Ascending aorta (tissue), 2 donors: ENCODE data around the gene CDRT15L2. TPM values are rescaled to one million over a fixed set of nuclear protein-coding genes. Genes with fewer than 3 reads are reported as not detected.
"Not testable (repeated sequence)": the region's sequence is repeated elsewhere in the genome, so short reads cannot be mapped to it uniquely, and the experiment has no call there.

Source experiments
- DNase-seq, 2 donors: peaks; one replicate each; pipeline ENCODE4 v3.0.0-alpha.2; 2019; ENCODE audit warnings: low spot score in 2 of 2
- H3K27ac ChIP-seq, 2 donors: fragments of 200-600 bp; sonication (generic); one replicate each; pipeline ENCODE4 v1.5.1; 2016 to 2017; ENCODE audit warnings: mild to moderate bottlenecking in 1 of 2
- H3K27me3 ChIP-seq: fragments of 200-600 bp; sonication (generic); one replicate; pipeline ENCODE4 v1.5.1; 2017
- H3K36me3 ChIP-seq, 2 donors: fragments of 200-600 bp; sonication (generic); one replicate each; pipeline ENCODE4 v1.5.1; 2016
- H3K4me1 ChIP-seq, 2 donors: fragments of 200-600 bp; sonication (generic); one replicate each; pipeline ENCODE4 v1.5.1; 2016 to 2017; ENCODE audit warnings: mild to moderate bottlenecking in 1 of 2
- H3K4me3 ChIP-seq, 2 donors: fragments of 200-600 bp; sonication (generic); one replicate each; pipeline ENCODE4 v1.5.1; 2016 to 2017; ENCODE audit warnings: mild to moderate bottlenecking in 1 of 2
- H3K9me3 ChIP-seq, 2 donors: fragments of 200-600 bp; sonication (generic); one replicate each; pipeline ENCODE4 v1.5.1; 2016
- intact Hi-C: fragments of 100-400 bp; cut with DNase I; formaldehyde crosslinking; loops from one replicate; pipeline ENCODE4 v1.15.1; 2023
- total RNA-seq: library from RNA; depleted of rRNA; stranded (reverse); fragments of >200 nt; gene quantifications from one replicate; pipeline ENCODE4 v1.1.0, GENCODE V29; 2016

The CDRT15L2 gene
- total RNA-seq = not detected

- H3K27ac ChIP-seq, H3K9me3 ChIP-seq, H3K4me3 ChIP-seq, H3K4me1 ChIP-seq, intact Hi-C loops, DNase-seq, H3K36me3 ChIP-seq, H3K27me3 ChIP-seq: not testable (repeated sequence)
Measured at GRCh38 chr17:20579424-20579823, at the start of gene CDRT15L2. CDRT15L2 (plus strand) TSS chr17:20579724; CDS start chr17:20579744, 20 bp downstream.

GRCh38 chr17:20530104-20530503 is 49.4 kb upstream of the CDRT15L2 start:
- H3K36me3 ChIP-seq, DNase-seq, H3K9me3 ChIP-seq, H3K27ac ChIP-seq, H3K4me3 ChIP-seq, intact Hi-C loops, H3K27me3 ChIP-seq, H3K4me1 ChIP-seq: not testable (repeated sequence)

- H3K4me1 ChIP-seq, DNase-seq, H3K27me3 ChIP-seq, H3K27ac ChIP-seq, H3K36me3 ChIP-seq, intact Hi-C loops, H3K9me3 ChIP-seq: not testable (repeated sequence)
- H3K4me3 ChIP-seq = peak overlapping the region in 1 of 2 donors; percentile 15
Measured at GRCh38 chr17:20532544-20533090, 46.9 kb upstream of the CDRT15L2 start.

- H3K27me3 ChIP-seq, H3K9me3 ChIP-seq, H3K4me1 ChIP-seq, H3K4me3 ChIP-seq, H3K36me3 ChIP-seq, H3K27ac ChIP-seq, intact Hi-C loops, DNase-seq: not testable (repeated sequence)
Measured at GRCh38 chr17:20533206-20533605, 46.3 kb upstream of the CDRT15L2 start.

- H3K4me1 ChIP-seq, H3K9me3 ChIP-seq, H3K27ac ChIP-seq, DNase-seq, H3K4me3 ChIP-seq, H3K27me3 ChIP-seq, intact Hi-C loops, H3K36me3 ChIP-seq: not testable (repeated sequence)
Measured at GRCh38 chr17:20534711-20535550, 44.6 kb upstream of the CDRT15L2 start.

GRCh38 chr17:20540414-20540813 is 39.1 kb upstream of the CDRT15L2 start:
- H3K27ac ChIP-seq, DNase-seq, H3K4me1 ChIP-seq, H3K4me3 ChIP-seq, H3K36me3 ChIP-seq, intact Hi-C loops, H3K9me3 ChIP-seq, H3K27me3 ChIP-seq: not testable (repeated sequence)

- H3K4me1 ChIP-seq, intact Hi-C loops, H3K4me3 ChIP-seq, DNase-seq, H3K9me3 ChIP-seq, H3K27me3 ChIP-seq, H3K27ac ChIP-seq, H3K36me3 ChIP-seq: not testable (repeated sequence)
Measured at GRCh38 chr17:20540865-20541264, 38.7 kb upstream of the CDRT15L2 start.

- H3K4me3 ChIP-seq, H3K27ac ChIP-seq, H3K27me3 ChIP-seq, H3K4me1 ChIP-seq, H3K36me3 ChIP-seq, DNase-seq, H3K9me3 ChIP-seq, intact Hi-C loops: not testable (repeated sequence)
Measured at GRCh38 chr17:20541853-20542546, 37.5 kb upstream of the CDRT15L2 start.

GRCh38 chr17:20547923-20548322 is 31.6 kb upstream of the CDRT15L2 start:
- H3K4me1 ChIP-seq, H3K9me3 ChIP-seq, DNase-seq, H3K4me3 ChIP-seq, H3K27ac ChIP-seq, intact Hi-C loops, H3K36me3 ChIP-seq, H3K27me3 ChIP-seq: not testable (repeated sequence)

- H3K27ac ChIP-seq, H3K4me1 ChIP-seq, H3K4me3 ChIP-seq, DNase-seq, H3K27me3 ChIP-seq, intact Hi-C loops, H3K36me3 ChIP-seq, H3K9me3 ChIP-seq: not testable (repeated sequence)
Measured at GRCh38 chr17:20552920-20553319, 26.6 kb upstream of the CDRT15L2 start.

GRCh38 chr17:20554728-20555127 is 24.8 kb upstream of the CDRT15L2 start:
- H3K27me3 ChIP-seq, H3K4me3 ChIP-seq, intact Hi-C loops, H3K4me1 ChIP-seq, H3K27ac ChIP-seq, DNase-seq, H3K9me3 ChIP-seq, H3K36me3 ChIP-seq: not testable (repeated sequence)

GRCh38 chr17:20555135-20556010 is 24.2 kb upstream of the CDRT15L2 start:
- H3K4me3 ChIP-seq, H3K4me1 ChIP-seq, H3K9me3 ChIP-seq, H3K27me3 ChIP-seq, H3K36me3 ChIP-seq, H3K27ac ChIP-seq, intact Hi-C loops, DNase-seq: not testable (repeated sequence)

- H3K4me1 ChIP-seq, DNase-seq, H3K4me3 ChIP-seq, H3K36me3 ChIP-seq, H3K27me3 ChIP-seq, intact Hi-C loops, H3K27ac ChIP-seq, H3K9me3 ChIP-seq: not testable (repeated sequence)
Measured at GRCh38 chr17:20558096-20558495, 21.4 kb upstream of the CDRT15L2 start.
